ENCODE results near the gene RAB8A. TPM values are rescaled to one million over a fixed set of nuclear protein-coding genes. Genes with fewer than 3 reads are reported as not detected.

Gene RAB8A
- total and polyA plus RNA-seq, 2 of the 8 experiments (the other 6 are each of a cell fraction or from before 2014, with no cell fraction given): 65.8 to 97.0 TPM

- H2BK12ac ChIP-seq (ENCODE audit: low read depth, low read length): no peak overlapping the region
- FAIRE-seq (no peak), DNase-seq (ENCODE audit: low read depth in 1 of 2, low spot score in 2 of 2) (no peak)
- H3K27me3 ChIP-seq (replicated peaks in 1 of 4; ENCODE audit: control insufficient read depth in 3 of 4, extremely low read depth in 1 of 4, insufficient read depth in 3 of 4, low read length in 3 of 4): no peaks in the 10 kb centered on the region
- H2BK15ac ChIP-seq (ENCODE audit: low read length): no peak overlapping the region
- H3K23ac ChIP-seq (ENCODE audit: insufficient read length): no peak overlapping the region
- no peak overlapping the region for H3K18ac ChIP-seq (ENCODE audit: extremely low read depth, low read length)
- no peaks in the 10 kb centered on the region for H3K9me3 ChIP-seq (ENCODE audit: insufficient read depth in 2 of 2, low read depth in 1 of 2, low read length in 1 of 2)
- H2AFZ ChIP-seq (ENCODE audit: low read length): no peak overlapping the region
- WGBS, 2 experiments (ENCODE audit: extremely low coverage in 1 of 2, insufficient coverage in 1 of 2, insufficient read length in 1 of 2, insufficient replicate concordance in 2 of 2, low coverage in 1 of 2, low lambda C conversion rate in 2 of 2, missing lambda C conversion rate in 1 of 2): 91% methylated on average over 11 of the region's 11 CpGs; no CpG with 5 or more reads in 1 of the 2 experiments
- H3K14ac ChIP-seq (ENCODE audit: insufficient read length): no peak overlapping the region
- peaks cover 3 to 19% of the 10 kb centered on the region in 2 experiments for H4K20me1 ChIP-seq (replicated peaks in 1 of 2; ENCODE audit: control insufficient read depth in 1 of 2, insufficient read depth in 2 of 2, low read length in 2 of 2)
- no peak overlapping the region for H2BK5ac ChIP-seq (ENCODE audit: low read depth, low read length)
- ChIA-PET POLR2A (ENCODE audit: partially characterized antibody) (interaction anchor here (0.7 to 2.6 kb wide), 6 partner anchors 7 to 51 kb away, joined by 3 to 7 read pairs (median 3); partner anchors contain the start of gene TPM4), CTCF (ENCODE audit: partially characterized antibody) (interaction anchor here (0.6 to 0.9 kb wide), 4 partner anchors 9 to 887 kb away, joined by 3 to 4 read pairs (median 4); no protein-coding TSS in a partner anchor)
- no peak overlapping the region for H4K91ac ChIP-seq (replicated peaks; ENCODE audit: insufficient read length, low read length)
- no peaks in the 10 kb centered on the region for H3K4me1 ChIP-seq (replicated peaks in 1 of 4; ENCODE audit: control insufficient read depth in 3 of 4, insufficient read depth in 4 of 4, low read length in 3 of 4)
- no peak overlapping the region for H2BK20ac ChIP-seq (ENCODE audit: low read length)
- H2BK120ac ChIP-seq (replicated peaks; ENCODE audit: low read depth, low read length): no peak overlapping the region
- H3K4ac ChIP-seq (replicated peaks; ENCODE audit: insufficient read length, low read depth, low read length): no peak overlapping the region
- no peak overlapping the region for H3K4me2 ChIP-seq (ENCODE audit: insufficient read depth in 1 of 2, low read depth in 2 of 2, low read length in 2 of 2)
- no peak overlapping the region for H4K8ac ChIP-seq (ENCODE audit: extremely low read depth, insufficient read depth, low read length)
- peaks cover 10% of the 10 kb centered on the region; the same call in 1 of the 2 replicates for H3K23me2 ChIP-seq (ENCODE audit: low read depth, low read length)
- no peak overlapping the region for H3K56ac ChIP-seq (replicated peaks; ENCODE audit: insufficient read length, low read depth, low read length)
- no peak overlapping the region for H3K27ac ChIP-seq (ENCODE audit: low read depth, low read length)
- H3K9ac ChIP-seq (replicated peaks in 1 of 4; ENCODE audit: extremely low read depth in 1 of 4, low read depth in 3 of 4, low read length in 3 of 4): no peak overlapping the region
- no peaks in the 10 kb centered on the region; the same call in 1 of the 2 replicates for H3K79me1 ChIP-seq (ENCODE audit: low read depth, low read length)
- no peaks in the 10 kb centered on the region for H3K79me2 ChIP-seq (ENCODE audit: control insufficient read depth in 1 of 2, insufficient read depth in 2 of 2, low read length in 2 of 2)
- H3K36me3 ChIP-seq (ENCODE audit: control insufficient read depth in 2 of 4, insufficient read depth in 4 of 4, low read length in 3 of 4): peaks cover 31 to 68% (median 56%) of the 10 kb centered on the region in 4 experiments; a peak in 7 of 8 replicates
- H3K4me3 ChIP-seq (ENCODE audit: extremely low read depth in 1 of 4, insufficient read depth in 2 of 4, low read depth in 3 of 4, low read length in 4 of 4): no peak overlapping the region
- H4K5ac ChIP-seq (ENCODE audit: insufficient read length, low read depth, low read length): no peak overlapping the region
- H2AK5ac ChIP-seq (ENCODE audit: low read depth, low read length): no peak overlapping the region
- TF ChIP-seq GABPA (IDR thresholded peaks at IDR 0.05; ENCODE audit: borderline replicate concordance, insufficient read depth, low read length) (no peak), PHF8 (conservative IDR thresholded peaks at IDR 0.05; ENCODE audit: low read depth, low read length) (no peak), ATF3 (IDR thresholded peaks at IDR 0.05; ENCODE audit: insufficient read depth, low read depth, low read length) (no peak), KDM1A (IDR thresholded peaks at IDR 0.05; ENCODE audit: borderline replicate concordance, low read length) (no peak), HDAC2 (IDR thresholded peaks at IDR 0.05; ENCODE audit: borderline replicate concordance in 1 of 2, low read depth in 2 of 2, low read length in 2 of 2) (no peak), RAD21 (IDR thresholded peaks at IDR 0.05 in 1 of 2, conservative IDR thresholded peaks at IDR 0.05 in 1 of 2; ENCODE audit: low read depth in 2 of 2, low read length in 2 of 2) (no peak), CREB1 (IDR thresholded peaks at IDR 0.05) (no peak), BRCA1 (IDR thresholded peaks at IDR 0.05; ENCODE audit: low read depth, low read length) (no peak), MAX (IDR thresholded peaks at IDR 0.05) (no peak), E2F6 (IDR thresholded peaks at IDR 0.05) (no peak), EZH2 (IDR thresholded peaks at IDR 0.05; ENCODE audit: low read depth, low read length, severe bottlenecking) (no peak)
Observed at GRCh38 chr19:16127080-16127479, 15.4 kb downstream of the RAB8A start.

Data from H1 (cell line).